Measurements from ENCODE around the gene STRBP.

Gene STRBP

GRCh38 chr9:123169926-123170325 is 98.5 kb downstream of the STRBP start:
- DNase-seq (ENCODE audit: low read depth): no peak
- H3K4me3 ChIP-seq (ENCODE audit: low read depth, low read length): no peak overlapping the region

GRCh38 chr9:123168586-123168985 is 99.8 kb downstream of the STRBP start:
- no peak for TF ChIP-seq MYC (IDR thresholded peaks at IDR 0.05; ENCODE audit: low read depth, low read length)
- TF ChIP-seq CTCF (IDR thresholded peaks at IDR 0.05; ENCODE audit: low read depth, low read length): no peak
- no peak for TF ChIP-seq POLR2A (IDR thresholded peaks at IDR 0.05; ENCODE audit: extremely low read depth, insufficient read length)
- TF ChIP-seq MAX (IDR thresholded peaks at IDR 0.05; ENCODE audit: low read depth, low read length): no peak
- no peak for DNase-seq (ENCODE audit: low read depth)
- no peak overlapping the region for H3K4me3 ChIP-seq (ENCODE audit: low read depth, low read length)

More at GRCh38 chr9:123169926-123170325, 98.5 kb downstream of the STRBP start:
- TF ChIP-seq POLR2A (IDR thresholded peaks at IDR 0.05; ENCODE audit: extremely low read depth, insufficient read length) (no peak), MYC (IDR thresholded peaks at IDR 0.05; ENCODE audit: low read depth, low read length) (no peak), MAX (IDR thresholded peaks at IDR 0.05; ENCODE audit: low read depth, low read length) (no peak), CTCF (IDR thresholded peaks at IDR 0.05; ENCODE audit: low read depth, low read length) (no peak)

- TF ChIP-seq MYC (IDR thresholded peaks at IDR 0.05; ENCODE audit: low read depth, low read length): no peak
- no peak for TF ChIP-seq MAX (IDR thresholded peaks at IDR 0.05; ENCODE audit: low read depth, low read length)
- TF ChIP-seq CTCF (IDR thresholded peaks at IDR 0.05; ENCODE audit: low read depth, low read length): no peak
- no peak for TF ChIP-seq POLR2A (IDR thresholded peaks at IDR 0.05; ENCODE audit: extremely low read depth, insufficient read length)
Observed at GRCh38 chr9:123167474-123167873, 100.9 kb downstream of the STRBP start.

GRCh38 chr9:123165813-123166212 is 102.6 kb downstream of the STRBP start:
- no peak for DNase-seq (ENCODE audit: low read depth)
- no peak overlapping the region for H3K4me3 ChIP-seq (ENCODE audit: low read depth, low read length)
- TF ChIP-seq MAX (IDR thresholded peaks at IDR 0.05; ENCODE audit: low read depth, low read length): no peak

More at GRCh38 chr9:123167474-123167873, 100.9 kb downstream of the STRBP start:
- no peak overlapping the region for H3K4me3 ChIP-seq (ENCODE audit: low read depth, low read length)
- DNase-seq (ENCODE audit: low read depth): no peak

GRCh38 chr9:123164285-123164684 is 104.1 kb downstream of the STRBP start:
- TF ChIP-seq MYC (IDR thresholded peaks at IDR 0.05; ENCODE audit: low read depth, low read length): no peak
- no peak for TF ChIP-seq POLR2A (IDR thresholded peaks at IDR 0.05; ENCODE audit: extremely low read depth, insufficient read length)
- TF ChIP-seq CTCF (IDR thresholded peaks at IDR 0.05; ENCODE audit: low read depth, low read length): no peak
- TF ChIP-seq MAX (IDR thresholded peaks at IDR 0.05; ENCODE audit: low read depth, low read length): no peak
- no peak for DNase-seq (ENCODE audit: low read depth)
- H3K4me3 ChIP-seq (ENCODE audit: low read depth, low read length): no peak overlapping the region

GRCh38 chr9:123162791-123163345 is 105.5 kb downstream of the STRBP start:
- no peak overlapping the region for H3K4me3 ChIP-seq (ENCODE audit: low read depth, low read length)
- no peak for TF ChIP-seq POLR2A (IDR thresholded peaks at IDR 0.05; ENCODE audit: extremely low read depth, insufficient read length)
- TF ChIP-seq MYC (IDR thresholded peaks at IDR 0.05; ENCODE audit: low read depth, low read length): no peak
- TF ChIP-seq CTCF (IDR thresholded peaks at IDR 0.05; ENCODE audit: low read depth, low read length): no peak
- no peak for TF ChIP-seq MAX (IDR thresholded peaks at IDR 0.05; ENCODE audit: low read depth, low read length)
- DNase-seq (ENCODE audit: low read depth): no peak
